ENCODE results near the gene TANK.

GRCh38 chr2:161111531-161111930, 48.7 kb upstream of the TANK start:
- no peak for TF ChIP-seq CTCF (IDR thresholded peaks at IDR 0.05)
- no peak for TF ChIP-seq POLR2AphosphoS5 (IDR thresholded peaks at IDR 0.05)
- no peak for TF ChIP-seq EP300 (IDR thresholded peaks at IDR 0.05)

Measured in stomach (tissue), 4 donors.